Loucy (cell line): ENCODE measurements around the gene BLCAP.
"Not testable (repeated sequence)": the region's sequence is repeated elsewhere in the genome, so short reads cannot be mapped to it uniquely, and the experiment has no call there.

ENCODE experiments used
- H2AFZ ChIP-seq: fragments of 200-600 bp; sonication (generic); 2 replicates; pipeline ENCODE4 v1.6.0; 2016; ENCODE audit warnings: antibody characterized with exemption, mild to moderate bottlenecking, low read length, moderate library complexity
- H3F3A ChIP-seq: fragments of 200-600 bp; 2 replicates; pipeline ENCODE4 v1.6.0; 2016; ENCODE audit warnings: antibody characterized with exemption, low read depth, mild to moderate bottlenecking
- H3K27me3 ChIP-seq: fragments of 200-600 bp; sonication (generic); 2 replicates; pipeline ENCODE4 v1.6.1; 2014; ENCODE audit warnings: low read length, mild to moderate bottlenecking; ENCODE audit not compliant: insufficient read depth, poor library complexity, severe bottlenecking
- H3K36me3 ChIP-seq: fragments of 200-600 bp; sonication (generic); 2 replicates; pipeline ENCODE4 v1.6.1; 2016; ENCODE audit warnings: low read length; ENCODE audit not compliant: insufficient read depth
- H3K4me1 ChIP-seq: fragments of 200-600 bp; sonication (generic); 2 replicates; pipeline ENCODE4 v1.5.1; 2014; ENCODE audit warnings: low read length, mild to moderate bottlenecking; ENCODE audit not compliant: insufficient read depth, poor library complexity, severe bottlenecking
- H3K4me2 ChIP-seq: fragments of 200-600 bp; sonication (generic); 2 replicates; pipeline ENCODE4 v1.6.0; 2014; ENCODE audit warnings: antibody characterized with exemption, low read length, low read depth, mild to moderate bottlenecking; ENCODE audit not compliant: poor library complexity, severe bottlenecking
- H3K4me3 ChIP-seq: fragments of 200-600 bp; sonication (generic); 2 replicates; pipeline ENCODE4 v1.5.1; 2014; ENCODE audit warnings: low read length, mild to moderate bottlenecking, mixed read lengths; ENCODE audit not compliant: poor library complexity, severe bottlenecking
- H3K79me2 ChIP-seq: fragments of 200-600 bp; sonication (generic); 2 replicates; pipeline ENCODE4 v1.6.1; 2014; ENCODE audit warnings: low read length; ENCODE audit not compliant: insufficient read depth
- H3K9ac ChIP-seq: fragments of 200-600 bp; sonication (generic); 2 replicates; pipeline ENCODE4 v1.6.0; 2014; ENCODE audit warnings: mild to moderate bottlenecking, low read depth, low read length, moderate library complexity; ENCODE audit not compliant: poor library complexity, severe bottlenecking
- H3K9me2 ChIP-seq: fragments of 200-600 bp; sonication (generic); replicated peaks from 2 replicates; pipeline ENCODE4 v1.6.1; 2016; ENCODE audit warnings: low read depth, low read length, mixed read lengths
- H3K9me3 ChIP-seq: fragments of 200-600 bp; sonication (generic); 2 replicates; pipeline ENCODE4 v1.6.1; 2014; ENCODE audit warnings: mild to moderate bottlenecking, antibody characterized with exemption, low read length, low read depth; ENCODE audit not compliant: insufficient read depth
- H4K20me1 ChIP-seq: fragments of 200-600 bp; sonication (generic); 2 replicates; pipeline ENCODE4 v1.6.0; 2014; ENCODE audit warnings: antibody characterized with exemption, low read length, mild to moderate bottlenecking; ENCODE audit not compliant: insufficient read depth, poor library complexity, severe bottlenecking
- EZH2phosphoT487 ChIP-seq: fragments of 200-600 bp; IDR thresholded peaks from 2 replicates; pipeline ENCODE4 v1.6.1; 2018; ENCODE audit warnings: antibody characterized with exemption, mild to moderate bottlenecking, moderate library complexity, borderline replicate concordance
- TF ChIP-seq, protein P1 (sequence below): fragments of 200-600 bp; sonication (generic); conservative IDR thresholded peaks from 2 replicates; pipeline ENCODE4 v1.5.1; 2014; ENCODE audit warnings: mild to moderate bottlenecking, antibody characterized with exemption, low read length

BLCAP gene

DNA sequence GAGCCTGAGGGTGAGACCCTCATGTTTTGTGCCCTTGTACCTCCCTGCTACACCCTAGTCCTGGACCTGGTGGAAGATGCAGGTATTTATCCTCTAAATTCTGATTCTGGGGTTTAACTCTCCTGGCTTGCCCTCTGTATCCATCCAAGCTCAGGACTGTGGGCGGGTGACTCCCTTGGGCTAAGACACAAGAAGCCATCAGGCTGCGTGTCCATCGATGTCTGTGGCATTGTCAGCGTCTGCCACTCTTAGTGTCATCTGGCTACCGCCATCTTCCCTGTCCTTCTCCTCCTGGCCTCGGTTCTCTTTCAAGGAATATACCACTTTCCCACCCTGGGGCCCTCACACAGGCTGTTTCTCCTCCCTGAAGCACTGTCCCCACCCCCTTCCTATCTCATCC is 28.9 kb upstream of the BLCAP start:
- Histone ChIP-seq H2AFZ (no peak overlapping the region), H3K4me3 (no peak overlapping the region), H3K79me2 (no peaks in the 10 kb centered on the region), H3K4me1 (no peaks in the 10 kb centered on the region), H3K36me3 (no peaks in the 10 kb centered on the region), H3K9me2 (no peaks in the 10 kb centered on the region), H3F3A (no peaks in the 10 kb centered on the region), H3K4me2 (no peak overlapping the region), H3K9ac (no peak overlapping the region), H3K9me3 (no peaks in the 10 kb centered on the region), H3K27me3 (no peaks in the 10 kb centered on the region), H4K20me1 (no peaks in the 10 kb centered on the region)
- TF ChIP-seq, protein P1, sequence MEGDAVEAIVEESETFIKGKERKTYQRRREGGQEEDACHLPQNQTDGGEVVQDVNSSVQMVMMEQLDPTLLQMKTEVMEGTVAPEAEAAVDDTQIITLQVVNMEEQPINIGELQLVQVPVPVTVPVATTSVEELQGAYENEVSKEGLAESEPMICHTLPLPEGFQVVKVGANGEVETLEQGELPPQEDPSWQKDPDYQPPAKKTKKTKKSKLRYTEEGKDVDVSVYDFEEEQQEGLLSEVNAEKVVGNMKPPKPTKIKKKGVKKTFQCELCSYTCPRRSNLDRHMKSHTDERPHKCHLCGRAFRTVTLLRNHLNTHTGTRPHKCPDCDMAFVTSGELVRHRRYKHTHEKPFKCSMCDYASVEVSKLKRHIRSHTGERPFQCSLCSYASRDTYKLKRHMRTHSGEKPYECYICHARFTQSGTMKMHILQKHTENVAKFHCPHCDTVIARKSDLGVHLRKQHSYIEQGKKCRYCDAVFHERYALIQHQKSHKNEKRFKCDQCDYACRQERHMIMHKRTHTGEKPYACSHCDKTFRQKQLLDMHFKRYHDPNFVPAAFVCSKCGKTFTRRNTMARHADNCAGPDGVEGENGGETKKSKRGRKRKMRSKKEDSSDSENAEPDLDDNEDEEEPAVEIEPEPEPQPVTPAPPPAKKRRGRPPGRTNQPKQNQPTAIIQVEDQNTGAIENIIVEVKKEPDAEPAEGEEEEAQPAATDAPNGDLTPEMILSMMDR, result no peak
- no peak for TF ChIP-seq EZH2phosphoT487

DNA sequence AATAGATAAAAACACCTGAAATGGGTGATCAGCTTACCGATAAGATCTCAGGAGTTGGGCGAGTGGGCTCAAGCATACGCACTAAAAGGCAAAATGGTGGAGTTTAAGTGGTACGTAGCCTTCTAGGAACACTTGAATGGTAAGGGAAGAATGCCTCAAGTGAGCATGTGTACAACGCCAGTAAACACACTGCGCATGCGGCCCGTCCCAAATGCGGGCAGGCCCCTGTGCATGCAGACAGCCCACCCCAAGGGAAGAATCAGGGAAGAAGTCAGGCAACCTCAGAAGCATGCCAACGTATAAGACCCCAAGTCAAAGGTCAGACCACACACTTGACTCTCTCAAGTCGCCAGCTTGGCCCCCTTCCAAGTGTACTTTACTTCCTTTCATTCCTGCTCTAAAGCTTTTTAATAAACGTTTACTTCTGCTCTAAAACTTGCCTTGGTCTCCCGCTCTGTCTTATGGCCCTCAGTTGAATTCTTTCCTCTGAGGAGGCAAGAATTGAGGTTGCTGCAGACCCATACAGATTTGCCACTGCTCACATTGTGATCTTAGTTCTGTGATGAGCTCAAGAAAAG is 27.1 kb upstream of the BLCAP start:
- not testable (repeated sequence) for H2AFZ ChIP-seq, H4K20me1 ChIP-seq, H3K4me3 ChIP-seq, H3K4me2 ChIP-seq, H3K27me3 ChIP-seq, H3F3A ChIP-seq, H3K9ac ChIP-seq, H3K9me3 ChIP-seq, H3K79me2 ChIP-seq, H3K36me3 ChIP-seq, H3K4me1 ChIP-seq, H3K9me2 ChIP-seq

DNA sequence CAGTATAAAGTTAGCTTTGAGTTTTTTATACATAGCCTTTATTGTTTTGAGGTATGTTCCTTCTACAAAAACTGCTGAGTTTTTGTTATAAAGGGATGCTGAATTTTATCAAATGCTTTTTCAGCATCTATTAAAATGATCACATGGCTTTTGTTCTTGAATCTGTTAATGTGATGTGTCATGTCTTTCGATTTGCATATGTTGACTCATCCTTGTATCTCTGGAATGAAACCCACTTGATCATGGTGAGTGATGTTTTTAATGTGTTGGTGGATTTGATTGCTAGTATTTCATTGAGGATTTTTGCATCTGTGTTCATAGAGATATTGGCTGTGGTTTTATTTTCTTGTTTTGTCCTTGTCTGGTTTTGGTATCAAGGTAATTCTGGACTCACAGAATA is 24.7 kb upstream of the BLCAP start:
- Histone ChIP-seq H3K9me3 (no peaks in the 10 kb centered on the region), H3K79me2 (no peaks in the 10 kb centered on the region), H3K4me2 (no peak overlapping the region), H4K20me1 (no peaks in the 10 kb centered on the region), H2AFZ (no peak overlapping the region), H3K27me3 (no peaks in the 10 kb centered on the region), H3F3A (no peaks in the 10 kb centered on the region), H3K9me2 (no peaks in the 10 kb centered on the region), H3K4me1 (no peaks in the 10 kb centered on the region), H3K36me3 (no peaks in the 10 kb centered on the region), H3K4me3 (no peak overlapping the region), H3K9ac (no peak overlapping the region)
- no peak for TF ChIP-seq EZH2phosphoT487
- TF ChIP-seq, protein P1, result no peak

DNA sequence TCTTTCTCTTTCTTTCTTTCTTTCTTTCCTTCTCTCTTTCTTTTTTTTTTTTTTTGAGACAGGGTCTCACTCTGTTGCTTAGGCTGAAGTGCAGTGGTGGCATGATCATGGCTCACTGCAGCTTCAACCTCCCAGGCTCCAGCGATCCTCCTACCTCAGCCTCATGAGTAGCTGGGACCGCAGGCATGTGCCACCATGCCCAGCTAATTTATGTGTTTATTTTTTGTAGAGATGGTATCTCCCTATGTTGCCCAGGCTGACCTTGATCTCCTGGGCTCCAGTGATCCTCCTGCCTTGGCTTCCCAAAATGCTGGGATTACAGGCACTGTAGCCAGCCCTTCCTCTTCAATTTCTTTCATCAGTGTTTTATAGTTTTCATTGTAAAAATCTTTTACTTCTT is 24.0 kb upstream of the BLCAP start:
- H3K9me3 ChIP-seq, H3K27me3 ChIP-seq, H3K4me2 ChIP-seq, H4K20me1 ChIP-seq, H3K4me1 ChIP-seq, H3K9me2 ChIP-seq, H3K36me3 ChIP-seq, H3K9ac ChIP-seq, H3F3A ChIP-seq, H2AFZ ChIP-seq, H3K79me2 ChIP-seq, H3K4me3 ChIP-seq: not testable (repeated sequence)

DNA sequence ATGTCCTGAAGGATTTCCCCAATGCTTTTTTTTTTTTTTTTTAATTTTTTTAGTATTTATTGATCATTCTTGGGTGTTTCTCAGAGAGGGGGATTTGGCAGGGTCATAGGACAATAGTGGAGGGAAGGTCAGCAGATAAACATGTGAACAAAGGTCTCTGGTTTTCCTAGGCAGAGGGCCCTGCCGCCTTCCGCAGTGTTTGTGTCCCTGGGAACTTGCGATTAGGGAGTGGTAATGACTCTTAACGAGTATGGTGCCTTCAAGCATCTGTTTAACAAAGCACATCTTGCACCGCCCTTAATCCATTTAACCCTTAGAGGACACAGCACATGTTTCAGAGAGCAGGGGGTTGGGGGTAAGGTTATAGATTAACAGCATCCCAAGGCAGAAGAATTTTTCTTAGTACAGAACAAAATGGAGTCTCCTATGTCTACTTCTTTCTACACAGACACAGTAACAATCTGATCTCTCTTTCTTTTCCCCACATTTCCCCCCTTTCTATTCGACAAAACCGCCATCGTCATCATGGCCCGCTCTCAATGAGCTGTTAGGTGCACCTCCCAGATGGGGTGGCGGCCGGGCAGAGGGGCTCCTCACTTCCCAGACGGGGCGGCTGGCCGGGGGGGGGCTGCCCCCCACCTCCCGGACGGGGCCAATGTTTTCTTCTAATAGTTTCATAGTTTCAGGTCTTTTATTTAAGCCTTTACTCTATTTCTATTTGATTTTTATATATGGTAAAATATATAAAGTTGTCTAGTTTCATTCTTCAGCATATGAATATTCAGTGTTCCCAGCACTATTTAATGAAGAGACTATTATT is 22.6 kb upstream of the BLCAP start:
- H3K4me2 ChIP-seq, H3F3A ChIP-seq, H3K9me2 ChIP-seq, H3K27me3 ChIP-seq, H3K36me3 ChIP-seq, H3K9ac ChIP-seq, H3K4me3 ChIP-seq, H4K20me1 ChIP-seq, H2AFZ ChIP-seq, H3K4me1 ChIP-seq, H3K79me2 ChIP-seq, H3K9me3 ChIP-seq: not testable (repeated sequence)
